ENCODE measurements around the gene FCSK.

DNA sequence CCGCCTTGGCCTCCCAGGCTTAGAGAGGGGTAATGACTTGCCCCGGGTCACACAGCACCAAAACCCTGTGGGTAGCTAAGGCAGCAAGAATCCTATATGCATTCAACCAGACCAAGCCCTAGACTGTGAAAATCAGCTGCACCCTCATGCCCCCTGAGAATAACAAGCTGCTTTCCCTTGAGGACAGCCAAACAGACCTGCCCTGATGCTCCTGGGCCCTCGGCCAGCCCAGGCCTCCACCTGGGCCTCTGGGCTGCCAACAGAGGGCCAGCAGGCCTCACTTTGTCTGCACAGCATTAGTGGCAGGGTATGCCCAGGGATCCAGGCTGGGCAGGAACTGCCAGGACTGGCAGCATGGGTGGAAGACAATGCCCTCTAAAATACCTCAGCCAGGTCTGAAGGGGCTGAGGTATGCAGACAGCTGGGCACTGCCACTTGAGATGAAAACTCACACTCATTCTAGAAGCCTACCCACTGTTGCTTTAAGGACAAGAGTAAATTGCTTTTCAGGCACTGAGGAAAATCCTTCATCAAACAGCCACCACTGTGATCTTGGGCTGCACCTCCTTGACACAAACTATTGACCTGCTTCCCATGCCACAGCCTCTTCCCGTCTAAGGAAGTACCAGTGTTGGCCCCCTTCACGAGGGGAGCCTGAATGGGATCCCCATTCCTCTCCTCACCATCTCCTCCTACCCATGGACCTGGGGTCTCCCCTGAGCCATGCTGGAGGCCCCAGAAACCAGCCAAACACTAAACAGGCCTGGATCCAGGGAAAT lies 24.3 kb upstream of the FCSK start:
- TF ChIP-seq, protein P1, sequence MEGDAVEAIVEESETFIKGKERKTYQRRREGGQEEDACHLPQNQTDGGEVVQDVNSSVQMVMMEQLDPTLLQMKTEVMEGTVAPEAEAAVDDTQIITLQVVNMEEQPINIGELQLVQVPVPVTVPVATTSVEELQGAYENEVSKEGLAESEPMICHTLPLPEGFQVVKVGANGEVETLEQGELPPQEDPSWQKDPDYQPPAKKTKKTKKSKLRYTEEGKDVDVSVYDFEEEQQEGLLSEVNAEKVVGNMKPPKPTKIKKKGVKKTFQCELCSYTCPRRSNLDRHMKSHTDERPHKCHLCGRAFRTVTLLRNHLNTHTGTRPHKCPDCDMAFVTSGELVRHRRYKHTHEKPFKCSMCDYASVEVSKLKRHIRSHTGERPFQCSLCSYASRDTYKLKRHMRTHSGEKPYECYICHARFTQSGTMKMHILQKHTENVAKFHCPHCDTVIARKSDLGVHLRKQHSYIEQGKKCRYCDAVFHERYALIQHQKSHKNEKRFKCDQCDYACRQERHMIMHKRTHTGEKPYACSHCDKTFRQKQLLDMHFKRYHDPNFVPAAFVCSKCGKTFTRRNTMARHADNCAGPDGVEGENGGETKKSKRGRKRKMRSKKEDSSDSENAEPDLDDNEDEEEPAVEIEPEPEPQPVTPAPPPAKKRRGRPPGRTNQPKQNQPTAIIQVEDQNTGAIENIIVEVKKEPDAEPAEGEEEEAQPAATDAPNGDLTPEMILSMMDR (IDR thresholded peaks at IDR 0.05): no peak
- no peak for TF ChIP-seq POLR2A (IDR thresholded peaks at IDR 0.05)

Measured in testis (tissue), 2 donors.